HG03095 (cell line): Measurements from ENCODE around the gene AFAP1.

ENCODE experiments used
- ATAC-seq: cut with Tn5 transposase; IDR thresholded peaks from one replicate; pipeline ENCODE4 v1.9.1; 2021; ENCODE audit warnings: moderate library complexity; ENCODE audit not compliant: unreplicated experiment

Gene AFAP1

DNA sequence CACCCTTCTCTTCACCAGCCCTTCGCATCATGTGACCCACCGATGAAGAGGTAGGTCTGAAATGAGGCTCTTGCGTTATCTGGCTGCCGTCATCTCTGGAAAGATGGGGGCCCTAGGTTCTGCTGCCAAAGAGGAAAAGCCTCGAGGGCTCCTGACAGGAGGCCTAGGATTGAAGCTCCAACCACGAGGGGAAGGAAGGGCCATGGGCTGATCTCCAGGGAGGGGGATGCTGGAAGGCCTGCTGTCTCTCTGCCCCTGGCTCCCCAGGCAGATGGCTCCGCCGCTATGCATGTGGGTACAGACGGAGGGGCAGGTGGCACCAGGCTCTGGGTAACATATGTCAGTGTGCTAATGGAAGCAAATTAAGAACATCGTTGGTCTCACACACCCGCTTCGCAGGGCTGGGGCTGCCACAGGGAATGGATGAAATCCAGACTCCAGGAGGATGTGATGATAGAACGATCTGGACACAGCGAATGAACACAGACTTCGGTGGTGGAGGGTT is 44.9 kb downstream of the AFAP1 start:
- no peak for ATAC-seq

GRCh38 chr4:7894098-7894676 is 45.5 kb downstream of the AFAP1 start:
- ATAC-seq, result no peak

GRCh38 chr4:7893539-7893938 is 46.1 kb downstream of the AFAP1 start:
- ATAC-seq, result no peak

- no peak for ATAC-seq
These were observed 47.2 kb downstream of the AFAP1 start for GRCh38 chr4:7892212-7893019.

DNA sequence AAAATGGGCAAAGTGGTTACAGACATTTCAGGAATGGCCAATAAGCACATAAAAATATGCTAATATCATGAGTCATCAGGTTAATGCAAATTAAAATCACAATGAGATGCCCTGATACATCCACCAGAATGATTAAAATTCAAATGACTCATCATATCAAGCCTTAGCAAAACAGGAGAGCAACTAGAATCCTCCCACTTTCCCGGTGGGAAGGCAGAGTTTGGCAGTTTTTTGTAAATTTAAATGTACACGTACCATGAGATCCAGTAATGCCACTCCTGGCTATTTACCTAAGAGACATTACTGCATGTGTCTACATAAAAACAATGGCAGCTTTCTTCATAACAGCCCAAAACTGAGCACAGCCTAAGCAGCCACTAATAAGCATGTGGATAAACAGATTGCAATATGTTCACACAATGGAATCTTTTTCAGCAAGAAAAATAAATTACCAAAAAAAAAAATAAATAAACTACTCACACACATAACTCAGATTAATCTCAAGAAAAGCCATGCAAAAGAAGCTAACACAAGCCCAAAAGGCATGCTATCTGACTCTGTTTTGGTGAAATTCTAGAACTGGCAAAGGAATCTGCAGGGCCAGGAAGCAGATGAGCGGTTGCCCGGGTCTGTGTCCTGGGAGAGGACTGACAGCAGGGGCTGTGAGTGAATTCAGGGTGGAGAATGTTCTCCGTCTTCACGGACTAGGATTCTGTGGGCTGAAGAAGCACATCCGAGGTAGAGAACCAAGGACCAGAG is 48.8 kb downstream of the AFAP1 start:
- ATAC-seq, result no peak

GRCh38 chr4:7887436-7887835 is 52.2 kb downstream of the AFAP1 start:
- no peak for ATAC-seq

- no peak for ATAC-seq
These were observed 53.4 kb downstream of the AFAP1 start for GRCh38 chr4:7886007-7886973.

GRCh38 chr4:7885216-7886006 is 54.2 kb downstream of the AFAP1 start:
- ATAC-seq, result no peak

DNA sequence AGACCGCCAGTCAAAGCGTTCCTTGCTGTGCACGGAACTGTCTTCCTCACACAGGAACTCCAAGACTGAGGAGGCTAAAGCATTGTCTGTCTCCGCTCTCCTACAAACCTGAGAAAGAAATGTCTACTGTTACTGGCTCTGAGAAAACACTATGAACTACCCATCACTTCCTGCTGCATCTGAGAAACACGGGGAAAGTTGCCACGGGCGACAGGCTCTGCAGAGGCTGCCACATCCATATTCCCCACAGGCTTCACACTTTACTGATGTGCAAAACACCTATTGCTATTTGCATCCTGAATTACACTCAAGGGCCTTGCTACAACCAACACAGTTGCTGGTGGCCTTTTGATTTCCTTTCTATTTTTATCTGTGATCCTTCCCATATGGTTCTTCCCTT is 59.0 kb downstream of the AFAP1 start:
- ATAC-seq, result no peak

DNA sequence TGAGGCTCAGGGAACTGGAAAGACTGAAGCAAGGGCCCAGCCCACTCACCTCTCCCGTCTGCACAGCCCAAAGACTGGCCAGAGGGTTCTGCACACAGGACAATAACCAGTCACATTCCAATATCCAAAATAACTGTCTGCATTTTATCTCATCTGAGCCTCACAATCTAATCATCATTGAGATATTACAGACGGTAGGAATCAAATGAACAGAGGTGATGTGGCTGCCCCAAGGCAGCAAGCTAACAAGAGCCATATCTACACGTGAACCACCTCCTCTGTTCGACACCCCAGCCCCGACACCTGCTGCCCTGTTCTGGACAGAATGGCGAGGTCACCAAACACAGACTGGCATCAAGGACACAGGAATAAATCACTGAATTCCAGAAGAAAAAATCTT is 60.5 kb downstream of the AFAP1 start:
- no peak for ATAC-seq

DNA sequence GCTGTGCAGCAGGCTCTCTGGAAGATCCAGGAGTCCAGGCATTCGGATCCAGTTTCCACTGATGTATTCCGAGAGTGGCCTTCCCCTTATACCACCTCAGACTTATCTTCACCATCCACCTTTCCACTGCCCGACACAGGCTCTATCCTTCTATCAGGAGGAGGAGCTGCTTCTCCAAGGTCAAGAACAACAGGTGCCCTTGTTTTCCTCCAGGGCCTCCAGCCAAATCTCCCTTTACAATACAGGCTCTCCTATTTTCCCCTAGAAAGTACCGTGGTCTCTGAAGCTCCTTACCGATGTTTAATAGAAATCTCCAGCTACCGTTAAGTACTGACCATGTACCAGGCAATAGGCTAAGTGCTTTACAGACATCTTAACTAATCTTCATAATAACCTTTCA is 61.3 kb downstream of the AFAP1 start:
- no peak for ATAC-seq

DNA sequence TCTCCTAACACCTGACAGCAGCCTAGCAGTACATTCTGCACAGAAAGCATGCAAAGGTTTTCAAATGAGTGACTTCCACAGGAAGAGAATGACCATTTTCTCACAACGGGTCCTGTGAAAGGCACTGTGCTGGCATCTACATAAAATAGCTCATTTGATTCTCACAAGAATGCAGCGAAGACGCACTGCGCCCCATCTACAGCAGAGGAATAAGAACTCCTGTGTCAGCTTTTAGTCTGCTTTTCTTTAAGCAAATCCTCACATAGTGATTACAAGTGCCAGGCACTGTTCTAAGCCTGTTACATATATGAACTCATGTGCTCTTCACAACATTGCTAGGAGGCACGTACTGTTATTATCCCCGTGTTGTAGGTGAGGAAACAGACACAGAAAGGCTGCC is 62.5 kb downstream of the AFAP1 start:
- ATAC-seq, result no peak

DNA sequence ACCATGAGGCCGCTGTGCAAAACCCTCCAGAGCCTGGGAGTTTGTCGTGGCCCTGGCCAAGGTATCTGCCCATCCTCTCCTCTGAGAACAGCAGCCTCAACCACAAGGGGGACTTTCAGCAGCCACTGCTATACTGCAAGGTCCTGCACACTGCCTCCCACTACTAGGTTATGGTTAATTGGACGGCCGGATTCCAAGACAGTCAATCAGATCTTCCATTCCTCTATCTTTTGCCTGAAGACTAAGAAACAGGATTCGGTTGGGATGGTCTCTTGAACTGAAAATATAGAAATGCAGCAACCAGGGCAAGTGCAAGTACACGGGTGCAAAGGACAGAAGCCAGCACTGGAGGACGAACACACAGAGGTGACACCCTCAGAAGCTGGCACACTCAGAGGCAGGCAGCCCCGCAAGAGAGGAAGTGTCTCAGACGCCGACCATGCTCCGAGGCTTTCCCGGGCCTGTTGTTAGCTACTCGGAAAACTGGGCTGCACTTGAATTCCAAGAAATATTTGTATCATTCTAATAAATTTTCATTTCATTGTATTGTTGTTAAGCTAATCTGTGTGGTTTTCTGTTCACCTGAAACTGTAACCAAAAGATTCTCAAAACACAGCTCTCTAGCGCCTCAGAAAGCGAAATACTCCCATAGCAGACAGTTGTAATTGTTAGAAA is 63.3 kb downstream of the AFAP1 start:
- no peak for ATAC-seq

DNA sequence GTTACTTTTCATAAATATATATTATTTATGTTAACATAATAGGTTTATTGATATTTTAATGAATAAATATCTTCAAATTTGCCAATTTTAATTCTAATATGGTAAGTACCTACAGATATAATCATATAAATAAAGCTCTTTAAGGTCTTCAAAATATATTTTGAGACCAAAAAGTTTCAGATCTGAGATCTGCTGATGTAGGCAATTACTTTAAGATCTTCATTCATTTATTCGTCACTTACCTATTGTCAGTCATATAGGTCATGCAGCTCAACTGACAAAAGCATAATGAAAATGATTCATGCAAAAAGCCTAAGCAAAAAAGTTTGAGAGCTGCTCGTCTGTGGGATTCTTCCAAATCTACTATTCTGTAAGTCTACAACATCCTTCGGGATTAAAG is 64.8 kb downstream of the AFAP1 start:
- ATAC-seq, result no peak

GRCh38 chr4:7873881-7874280 is 65.8 kb downstream of the AFAP1 start:
- no peak for ATAC-seq

GRCh38 chr4:7872264-7872771 is 67.3 kb downstream of the AFAP1 start:
- ATAC-seq, result no peak

DNA sequence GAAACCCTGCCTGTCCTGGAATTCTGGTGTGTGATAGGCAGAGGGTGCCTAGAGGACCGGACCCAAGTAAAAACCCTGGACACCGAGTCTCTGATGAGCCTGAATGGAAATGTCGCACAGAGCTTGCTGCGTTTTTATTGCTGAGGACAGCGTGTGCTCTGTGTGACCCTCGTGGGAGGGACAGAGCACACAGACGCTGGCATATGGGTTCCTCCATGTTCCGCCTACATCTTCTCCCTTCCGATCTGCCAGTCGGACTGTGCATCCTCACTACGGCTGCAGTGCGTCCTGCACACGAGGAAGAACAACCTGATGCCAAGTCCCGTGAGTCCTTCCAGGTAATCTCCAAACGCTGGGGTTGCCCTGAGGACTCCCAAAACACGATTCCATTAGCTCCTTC is 68.3 kb downstream of the AFAP1 start:
- no peak for ATAC-seq

DNA sequence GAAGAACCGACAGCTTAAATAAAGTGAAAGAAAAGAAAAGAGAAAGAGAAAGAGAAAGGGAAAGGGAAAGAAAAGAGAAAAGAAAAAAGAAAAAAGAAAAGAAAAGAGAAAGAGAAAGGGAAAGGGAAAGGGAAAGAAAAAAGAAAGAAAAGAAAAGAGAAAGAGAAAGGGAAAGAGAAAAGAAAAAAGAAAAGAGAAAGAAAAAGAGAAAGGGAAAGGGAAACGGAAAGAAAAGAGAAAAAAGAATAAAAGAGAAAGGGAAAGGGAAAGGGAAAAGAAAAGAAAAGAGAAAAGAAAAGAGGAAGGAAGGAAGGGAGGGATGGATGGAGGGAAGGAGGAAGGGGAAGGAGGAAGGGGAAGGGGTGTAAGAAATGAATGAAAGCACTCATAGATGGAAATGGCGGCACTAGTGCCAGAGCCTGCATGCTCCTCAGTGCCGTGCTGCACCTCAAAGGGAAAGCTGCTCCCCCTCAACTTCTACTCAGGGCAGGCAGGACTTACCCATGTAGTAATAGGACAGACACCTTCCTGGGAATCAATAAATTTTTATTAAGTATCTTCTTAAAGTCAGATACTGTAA is 70.7 kb downstream of the AFAP1 start:
- ATAC-seq, result no peak

DNA sequence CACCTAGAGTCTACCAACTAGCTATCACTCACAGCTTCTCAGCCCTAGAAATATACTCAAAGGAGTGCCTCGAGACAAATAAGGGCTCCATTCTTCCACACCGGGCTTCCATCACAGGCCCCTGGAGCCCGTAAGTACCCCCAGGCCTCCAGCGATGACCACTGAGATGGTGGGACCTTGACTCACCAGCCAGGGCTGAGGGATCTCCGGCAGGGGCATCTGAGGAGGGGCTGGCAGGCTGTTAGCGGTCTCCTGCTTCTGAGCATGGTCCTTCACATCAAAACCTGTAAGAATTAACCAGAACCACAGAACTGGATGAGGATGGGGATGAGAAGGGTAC is 71.3 kb downstream of the AFAP1 start:
- no peak for ATAC-seq
